K562 (cell line): Measurements from ENCODE around the gene APOC4. TPM values are rescaled to one million over a fixed set of nuclear protein-coding genes. Genes with fewer than 3 reads are reported as not detected.

Source experiments
- ATF6 ChIP-seq: sonication (generic); formaldehyde crosslinking; IDR thresholded peaks from 2 replicates; pipeline ENCODE4 v1.4.0; 2020; ENCODE audit warnings: mild to moderate bottlenecking, missing genetic modification reagents
- CCNT2 ChIP-seq: IDR thresholded peaks from 2 replicates; pipeline ENCODE4 v1.6.1; 2011; ENCODE audit warnings: borderline replicate concordance, low read depth, mild to moderate bottlenecking, moderate library complexity, mixed read lengths, low read length; ENCODE audit not compliant: insufficient read length; ENCODE audit errors: extremely low read depth
- FOXK2 ChIP-seq, 2 experiments: fragments of 450-650 bp; IDR thresholded peaks in 1 of 2; conservative IDR thresholded peaks in 1 of 2; 2 replicates each; pipeline ENCODE4 v1.6.1; 2016; ENCODE audit warnings: low read depth in 2 of 2, mild to moderate bottlenecking in 1 of 2
- FOXP4 ChIP-seq: sonication (generic); formaldehyde crosslinking; IDR thresholded peaks from 2 replicates; pipeline ENCODE4 v1.8.0; 2022; ENCODE audit warnings: mild to moderate bottlenecking, missing genetic modification reagents, borderline replicate concordance
- GTF2B ChIP-seq: IDR thresholded peaks from 2 replicates; pipeline ENCODE4 v1.6.1; 2011; ENCODE audit not compliant: insufficient read length; ENCODE audit errors: extremely low read depth
- MTA2 ChIP-seq: fragments of 450-650 bp; IDR thresholded peaks from 2 replicates; pipeline ENCODE4 v1.6.1; 2016; ENCODE audit warnings: low read depth
- NCOA6 ChIP-seq: fragments of 450-650 bp; IDR thresholded peaks from 2 replicates; pipeline ENCODE4 v1.6.1; 2017; ENCODE audit warnings: mild to moderate bottlenecking
- NRF1 ChIP-seq, 2 experiments: fragments of 450-650 bp; IDR thresholded peaks in 1 of 2; conservative IDR thresholded peaks in 1 of 2; 2 replicates each; pipeline ENCODE4 v1.6.1; 2014; ENCODE audit warnings: mild to moderate bottlenecking in 2 of 2
- POLR3A ChIP-seq: IDR thresholded peaks from 2 replicates; pipeline ENCODE4 v1.6.1; 2011; ENCODE audit warnings: borderline replicate concordance, mild to moderate bottlenecking, moderate library complexity; ENCODE audit not compliant: insufficient read length, insufficient read depth; ENCODE audit errors: extremely low read depth
- USF1 ChIP-seq: sonication (generic); formaldehyde crosslinking; IDR thresholded peaks from 2 replicates; pipeline ENCODE4 v1.9.0; 2022; ENCODE audit warnings: mild to moderate bottlenecking, missing genetic modification reagents
- YY1 ChIP-seq, 3 experiments: IDR thresholded peaks; 2 replicates each; pipeline ENCODE4 v1.6.1; 2011; ENCODE audit warnings: low read length in 2 of 3, mild to moderate bottlenecking in 2 of 3, moderate library complexity in 2 of 3, borderline replicate concordance in 1 of 3, control low read depth in 1 of 3, low read depth in 1 of 3; ENCODE audit not compliant: insufficient read depth in 3 of 3, insufficient replicate concordance in 2 of 3, control insufficient read depth in 1 of 3, insufficient read length in 1 of 3; ENCODE audit errors: extremely low read depth in 1 of 3
- ZBTB26 ChIP-seq: fragments of 450-650 bp; formaldehyde crosslinking; IDR thresholded peaks from 2 replicates; pipeline ENCODE4 v1.4.0; 2022; ENCODE audit warnings: missing genetic modification characterization
- ZBTB9 ChIP-seq: fragments of 450-650 bp; formaldehyde crosslinking; IDR thresholded peaks from 2 replicates; pipeline ENCODE4 v1.4.0; 2020; ENCODE audit warnings: mild to moderate bottlenecking, moderate library complexity
- ZNF280A ChIP-seq: fragments of 450-650 bp; IDR thresholded peaks from 2 replicates; pipeline ENCODE4 v1.6.1; 2018; ENCODE audit warnings: mild to moderate bottlenecking, low read depth; ENCODE audit not compliant: partially characterized antibody
- polyA plus RNA-seq, 8 experiments: library from polyadenylated mRNA; depleted of rRNA in 4 of 8; stranded (reverse) in 5 of 8; unstranded in 3 of 8; fragments of >200 nt; fragmentation: Nextera tagmentation in 2 of 8; fragmentation: Illumina TruSeq in 1 of 8; extraction: Ambion mirVana in 2 of 8; extraction: Trizol in 1 of 8; gene quantifications; 2 replicates each; pipeline versions ENCODE4 v1.2.1 to v1.2.3, GENCODE V29; 2011 to 2014; ENCODE audit warnings: inconsistent platforms in 1 of 8, missing spikeins in 1 of 8
- total RNA-seq, 7 experiments: library from RNA; depleted of rRNA in 6 of 7; stranded (reverse); fragments of >200 nt in 6 of 7; fragmentation: Illumina TruSeq in 2 of 7; extraction: Trizol in 2 of 7; gene quantifications; 2 replicates each; pipeline versions ENCODE4 v1.2.1 to v1.2.3, GENCODE V29; 2011 to 2021; ENCODE audit warnings: low replicate concordance in 1 of 7

Gene APOC4
- total and polyA plus RNA-seq, 9 of the 15 experiments (the other 6 are each of a cell fraction or from before 2014, with no cell fraction given) = 0.46 TPM; not detected in 8

GRCh38 chr19:44903602-44904425 lies 38.2 kb upstream of the APOC4 start (continued):
- TF ChIP-seq POLR3A (no peak), NCOA6 (no peak), GTF2B (no peak), YY1 (IDR thresholded peaks at IDR 0.05; ENCODE audit: borderline replicate concordance in 1 of 3, control insufficient read depth in 1 of 3, extremely low read depth in 1 of 3, insufficient read depth in 3 of 3, insufficient read length in 1 of 3, insufficient replicate concordance in 2 of 3, low read depth in 1 of 3, low read length in 2 of 3) (peak in 1 of 3 experiments; percentile 16), ZBTB26 (CRISPR knock-in tag) (no peak), MTA2 (no peak), FOXP4 (no peak), USF1 (no peak), CCNT2 (peak; percentile 13), FOXK2 (conservative IDR thresholded peaks at IDR 0.05 in 1 of 2, IDR thresholded peaks at IDR 0.05 in 1 of 2; ENCODE audit: low read depth in 2 of 2) (no peak), NRF1 (conservative IDR thresholded peaks at IDR 0.05 in 1 of 2, IDR thresholded peaks at IDR 0.05 in 1 of 2) (0 out of 4 replicates have a peak, but pooled peaks of 1 of the 2 experiments have one; percentile 21), ATF6 (CRISPR knock-in tag) (no peak), ZBTB9 (no peak), ZNF280A (no peak)
